A549 (cell line): ENCODE measurements around the gene ANKS1B. TPM values are rescaled to one million over a fixed set of nuclear protein-coding genes. Genes with fewer than 3 reads are reported as not detected.

Experiments used
- ATAC-seq, 2 experiments: fragments of 200-7000 bp in 1 of 2; fragments of >200 bp in 1 of 2; cut with Nextera tagmentation in 1 of 2; cut with Tn5 transposase in 1 of 2; 3 replicates each; pipeline versions ENCODE4 v1.8.0 to v1.9.1; 2018 to 2020; ENCODE audit warnings: mild to moderate bottlenecking in 1 of 2, moderate library complexity in 1 of 2
- CTCF ChIA-PET: fragments of 300-600 bp; sonication (Branson Sonifier 250); formaldehyde crosslinking; extraction: SDS; loops from one replicate; lab custom pipeline; 2021; ENCODE audit warnings: antibody characterized with exemption, inconsistent platforms; lab: Yijun Ruan, JAX
- POLR2A ChIA-PET: fragments of 350-600 bp; formaldehyde crosslinking; extraction: SDS; loops from one replicate; lab custom pipeline; 2021; ENCODE audit warnings: antibody characterized with exemption, inconsistent platforms; lab: Yijun Ruan, JAX
- DNase-seq, 2 experiments: peaks; one replicate each; pipeline versions ENCODE4 v3.0.0 to v3.0.0-alpha.2; 2011 to 2016; ENCODE audit warnings: low read depth in 1 of 2, low spot score in 1 of 2
- FAIRE-seq: peaks from 2 replicates; lab custom pipeline; 2011; peaks lifted over from hg19 to GRCh38; lab: Jason Lieb, UNC
- H3K27ac ChIP-seq, 2 experiments: fragments of >200 bp; sonication (Bioruptor Twin); formaldehyde crosslinking; 3 replicates each; pipeline ENCODE4 v1.5.1; 2016 to 2017
- H3K4me1 ChIP-seq: fragments of >200 bp; sonication (Bioruptor Twin); formaldehyde crosslinking; 3 replicates; pipeline ENCODE4 v1.6.1; 2016
- H3K4me2 ChIP-seq: fragments of >200 bp; sonication (Bioruptor Twin); formaldehyde crosslinking; 3 replicates; pipeline ENCODE4 v1.6.1; 2016
- H3K4me3 ChIP-seq: fragments of >200 bp; sonication (Bioruptor Twin); formaldehyde crosslinking; 3 replicates; pipeline ENCODE4 v1.5.1; 2016
- H3K9me3 ChIP-seq: fragments of >200 bp; sonication (Bioruptor Twin); formaldehyde crosslinking; 3 replicates; pipeline ENCODE4 v1.6.1; 2016
- CBX8 ChIP-seq: fragments of 200-600 bp; sonication (generic); IDR thresholded peaks from 2 replicates; pipeline ENCODE4 v1.6.1; 2016
- CHD4 ChIP-seq: fragments of 200-600 bp; sonication (generic); IDR thresholded peaks from 2 replicates; pipeline ENCODE4 v1.6.1; 2016; ENCODE audit warnings: antibody characterized with exemption, mild to moderate bottlenecking, borderline replicate concordance
- EHMT2 ChIP-seq: fragments of 200-600 bp; sonication (generic); IDR thresholded peaks from 2 replicates; pipeline ENCODE4 v1.6.1; 2016; ENCODE audit warnings: antibody characterized with exemption, low read depth, mild to moderate bottlenecking, moderate library complexity
- FOSB ChIP-seq: fragments of 250-450 bp; sonication (Bioruptor Pico); IDR thresholded peaks from 2 replicates; pipeline ENCODE4 v1.5.0; 2020; ENCODE audit warnings: mild to moderate bottlenecking, moderate library complexity
- FOSL2 ChIP-seq, 2 experiments: fragments of 450-650 bp in 1 of 2; fragments of >200 bp in 1 of 2; sonication (Bioruptor Twin) in 1 of 2; formaldehyde crosslinking; IDR thresholded peaks; 2 replicates each; pipeline versions ENCODE4 v1.5.0 to v1.6.1; 2016 to 2020; ENCODE audit warnings: mild to moderate bottlenecking in 1 of 2, moderate library complexity in 1 of 2
- HEYL ChIP-seq: fragments of 250-450 bp; sonication (Bioruptor Pico); IDR thresholded peaks from 2 replicates; pipeline ENCODE4 v1.8.0; 2021; ENCODE audit warnings: mild to moderate bottlenecking, moderate library complexity
- HOXA7 ChIP-seq: fragments of 250-450 bp; sonication (Bioruptor Pico); IDR thresholded peaks from 2 replicates; pipeline ENCODE4 v1.5.0; 2020; ENCODE audit warnings: mild to moderate bottlenecking, moderate library complexity
- HOXB13 ChIP-seq: fragments of 250-450 bp; sonication (Bioruptor Pico); IDR thresholded peaks from 2 replicates; pipeline ENCODE4 v1.5.0; 2020; ENCODE audit warnings: low read depth, mild to moderate bottlenecking, moderate library complexity
- JUN ChIP-seq, 2 experiments: fragments of >200 bp; sonication (Bioruptor Twin); formaldehyde crosslinking; IDR thresholded peaks; 2 replicates in 1 of 2; 3 replicates in 1 of 2; pipeline ENCODE4 v1.6.1; 2016 to 2017
- JUNB ChIP-seq: fragments of >200 bp; sonication (Bioruptor Twin); formaldehyde crosslinking; IDR thresholded peaks from 2 replicates; pipeline ENCODE4 v1.6.1; 2016
- KDM5A ChIP-seq: fragments of 200-600 bp; sonication (generic); IDR thresholded peaks from 2 replicates; pipeline ENCODE4 v1.6.1; 2016; ENCODE audit warnings: antibody characterized with exemption, mild to moderate bottlenecking
- MYC ChIP-seq: IDR thresholded peaks from 2 replicates; pipeline ENCODE4 v1.6.1; 2012; ENCODE audit warnings: mild to moderate bottlenecking, inconsistent platforms, low read length, improper control_type of control experiment, borderline replicate concordance
- NPAS2 ChIP-seq: fragments of 250-450 bp; sonication (Bioruptor Pico); IDR thresholded peaks from 2 replicates; pipeline ENCODE4 v1.8.0; 2022; ENCODE audit warnings: mild to moderate bottlenecking, moderate library complexity, borderline replicate concordance
- PHF8 ChIP-seq: fragments of 200-600 bp; sonication (generic); IDR thresholded peaks from 2 replicates; pipeline ENCODE4 v1.6.1; 2016; ENCODE audit warnings: low read depth, mild to moderate bottlenecking, antibody characterized with exemption, moderate library complexity, borderline replicate concordance
- RAD21 ChIP-seq, 2 experiments: fragments of >200 bp in 1 of 2; sonication (Bioruptor Twin) in 1 of 2; formaldehyde crosslinking in 1 of 2; IDR thresholded peaks in 1 of 2; conservative IDR thresholded peaks in 1 of 2; 2 replicates in 1 of 2; 3 replicates in 1 of 2; pipeline ENCODE4 v1.6.1; 2012 to 2018; ENCODE audit warnings: inconsistent platforms in 1 of 2
- SMC3 ChIP-seq: fragments of >200 bp; sonication (Bioruptor Twin); formaldehyde crosslinking; IDR thresholded peaks from 3 replicates; pipeline ENCODE4 v1.6.1; 2018; ENCODE audit warnings: inconsistent platforms
- SREBF2 ChIP-seq: fragments of 450-650 bp; IDR thresholded peaks from 2 replicates; pipeline ENCODE4 v1.6.1; 2014; ENCODE audit warnings: mild to moderate bottlenecking, moderate library complexity
- ZC3H11A ChIP-seq: fragments of 450-650 bp; IDR thresholded peaks from 2 replicates; pipeline ENCODE4 v1.6.1; 2014; ENCODE audit warnings: antibody characterized with exemption, mild to moderate bottlenecking
- ZSCAN20 ChIP-seq: fragments of 250-450 bp; sonication (Bioruptor Pico); IDR thresholded peaks from 2 replicates; pipeline ENCODE4 v1.8.0; 2022; ENCODE audit warnings: mild to moderate bottlenecking, moderate library complexity
- WGBS: methylation state at CpG from one replicate; pipeline ENCODE4 v1.1.6; 2017; ENCODE audit errors: missing lambda C conversion rate; 5-methylcytosine and 5-hydroxymethylcytosine counted together
- polyA plus RNA-seq, 4 experiments: library from polyadenylated mRNA; depleted of rRNA in 3 of 4; stranded (reverse); fragments of >200 nt; fragmentation: RNase III in 1 of 4; extraction: RNeasy Plus Mini Kit Qiagen cat#74134 plus additional on column Dnase treatment in 1 of 4; gene quantifications; 2 replicates in 3 of 4; 3 replicates in 1 of 4; pipeline ENCODE4 v1.2.3, GENCODE V29; 2011 to 2017
- TF ChIP-seq, protein P1 (sequence below): fragments of 450-650 bp; IDR thresholded peaks from 2 replicates; pipeline ENCODE4 v1.6.1; 2014; ENCODE audit warnings: antibody characterized with exemption
- TF ChIP-seq, protein P2 (sequence below): fragments of 250-450 bp; sonication (Bioruptor Pico); IDR thresholded peaks from 2 replicates; pipeline ENCODE4 v1.5.0; 2021; ENCODE audit warnings: mild to moderate bottlenecking, moderate library complexity, borderline replicate concordance
- TF ChIP-seq, protein P3 (sequence below): fragments of >200 bp; sonication (Bioruptor Twin); formaldehyde crosslinking; IDR thresholded peaks from 3 replicates; pipeline ENCODE4 v1.5.1; 2016
- TF ChIP-seq, protein P4 (sequence below): fragments of 250-450 bp; sonication (Bioruptor Pico); IDR thresholded peaks from 2 replicates; pipeline ENCODE4 v1.5.0; 2020; ENCODE audit warnings: low read depth, mild to moderate bottlenecking, moderate library complexity
- TF ChIP-seq, protein P5 (sequence below): fragments of >200 bp; sonication (Bioruptor Twin); formaldehyde crosslinking; IDR thresholded peaks from 3 replicates; pipeline ENCODE4 v1.6.1; 2016
- TF ChIP-seq, protein P6 (sequence below): IDR thresholded peaks from 2 replicates; pipeline ENCODE4 v1.6.1; 2012

The ANKS1B gene
- polyA plus RNA-seq, 2 of the 4 experiments (the other 2 are of a cell fraction), result 1.5 to 2.2 TPM

DNA sequence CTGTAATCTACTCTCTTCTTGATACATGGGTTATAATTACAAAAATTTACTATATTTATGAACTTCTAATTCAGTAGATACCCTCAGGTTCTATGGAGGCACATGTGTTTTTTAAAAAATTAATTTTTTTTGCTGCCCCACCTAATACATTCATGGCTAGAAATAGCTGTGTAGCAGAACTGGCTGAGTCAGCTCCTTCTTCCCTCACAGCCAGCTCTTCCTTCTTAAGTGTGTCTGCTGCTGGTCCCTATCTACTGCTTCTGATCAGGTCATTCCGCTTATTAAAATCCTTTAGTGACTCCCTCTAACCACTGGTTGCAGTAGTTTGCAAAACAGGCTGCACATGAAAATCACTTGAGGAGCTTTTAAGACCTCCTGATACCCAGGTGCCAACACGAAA, 939.6 kb downstream of the ANKS1B start:
- H3K9me3 ChIP-seq, result peaks cover 5% of the 10 kb centered on the region; the same call in 1 of the 3 replicates
- TF ChIP-seq ZC3H11A, result no peak
- TF ChIP-seq KDM5A, result no peak
- TF ChIP-seq, protein P1, sequence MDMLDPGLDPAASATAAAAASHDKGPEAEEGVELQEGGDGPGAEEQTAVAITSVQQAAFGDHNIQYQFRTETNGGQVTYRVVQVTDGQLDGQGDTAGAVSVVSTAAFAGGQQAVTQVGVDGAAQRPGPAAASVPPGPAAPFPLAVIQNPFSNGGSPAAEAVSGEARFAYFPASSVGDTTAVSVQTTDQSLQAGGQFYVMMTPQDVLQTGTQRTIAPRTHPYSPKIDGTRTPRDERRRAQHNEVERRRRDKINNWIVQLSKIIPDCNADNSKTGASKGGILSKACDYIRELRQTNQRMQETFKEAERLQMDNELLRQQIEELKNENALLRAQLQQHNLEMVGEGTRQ, result no peak
- TF ChIP-seq EHMT2, result no peak
- TF ChIP-seq, protein P2, sequence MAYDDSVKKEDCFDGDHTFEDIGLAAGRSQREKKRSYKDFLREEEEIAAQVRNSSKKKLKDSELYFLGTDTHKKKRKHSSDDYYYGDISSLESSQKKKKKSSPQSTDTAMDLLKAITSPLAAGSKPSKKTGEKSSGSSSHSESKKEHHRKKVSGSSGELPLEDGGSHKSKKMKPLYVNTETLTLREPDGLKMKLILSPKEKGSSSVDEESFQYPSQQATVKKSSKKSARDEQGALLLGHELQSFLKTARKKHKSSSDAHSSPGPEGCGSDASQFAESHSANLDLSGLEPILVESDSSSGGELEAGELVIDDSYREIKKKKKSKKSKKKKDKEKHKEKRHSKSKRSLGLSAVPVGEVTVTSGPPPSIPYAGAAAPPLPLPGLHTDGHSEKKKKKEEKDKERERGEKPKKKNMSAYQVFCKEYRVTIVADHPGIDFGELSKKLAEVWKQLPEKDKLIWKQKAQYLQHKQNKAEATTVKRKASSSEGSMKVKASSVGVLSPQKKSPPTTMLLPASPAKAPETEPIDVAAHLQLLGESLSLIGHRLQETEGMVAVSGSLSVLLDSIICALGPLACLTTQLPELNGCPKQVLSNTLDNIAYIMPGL (CRISPR knock-in tag), result no peak
- TF ChIP-seq, all 56 proteins: peak for 0
- FAIRE-seq (no peak), ATAC-seq (no peak), DNase-seq (no peak)
- POLR2A ChIA-PET, result no interaction called here
- H3K4me2 ChIP-seq, result no peak overlapping the region
- no peak overlapping the region for H3K4me3 ChIP-seq
- H3K27ac ChIP-seq, result no peak overlapping the region
- H3K4me1 ChIP-seq, result no peaks in the 10 kb centered on the region
- 45% methylated on average over 2 of the region's 2 CpGs for WGBS
- CTCF ChIA-PET, result interaction anchor here (1.0 to 5.7 kb wide), 4 partner anchors 9 to 615 kb away, joined by 4 to 107 read pairs (median 20); no protein-coding TSS in a partner anchor

DNA sequence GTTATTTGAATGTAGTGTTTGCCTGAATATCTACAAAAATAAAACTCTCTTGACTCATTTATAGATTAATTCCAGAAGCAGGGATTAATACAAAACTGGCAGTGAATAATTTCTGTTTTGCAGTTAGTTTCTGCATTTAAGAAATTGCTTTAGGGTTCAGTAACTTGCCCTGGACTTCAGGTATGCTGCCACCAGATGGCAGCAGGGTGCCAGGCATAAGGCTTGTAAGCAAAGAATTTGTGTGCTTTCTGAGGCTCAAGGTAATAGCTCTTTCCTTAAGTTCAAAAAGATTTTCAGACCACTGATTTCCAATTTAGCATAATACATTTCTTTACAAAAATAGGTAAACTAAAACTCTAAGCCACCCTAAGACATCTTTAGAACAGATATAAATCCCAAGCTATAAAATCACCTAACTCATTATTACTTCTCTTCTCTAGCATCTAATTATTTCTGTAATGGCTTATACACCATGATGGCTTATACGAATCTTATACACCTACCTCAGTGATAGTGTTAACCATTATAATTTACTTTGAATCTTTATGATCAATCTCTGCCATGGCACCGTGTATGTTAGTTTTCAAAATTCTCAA, 941.3 kb downstream of the ANKS1B start:
- DNase-seq (peak; percentile 38 to 76), FAIRE-seq (peak; percentile 88), ATAC-seq (peak; percentile 67 to 80; a peak in 3 of 6 replicates)
- TF ChIP-seq FOSL2 (IDR thresholded peaks at IDR 0.05) (no peak), FOSL2 (CRISPR knock-in tag; IDR thresholded peaks at IDR 0.05) (no peak), HOXA7 (CRISPR knock-in tag) (no peak), SMC3 (peak; percentile 91), RAD21 (conservative IDR thresholded peaks at IDR 0.05 in 1 of 2, IDR thresholded peaks at IDR 0.05 in 1 of 2) (peak; percentile 86 to 94)
- TF ChIP-seq, protein P3, sequence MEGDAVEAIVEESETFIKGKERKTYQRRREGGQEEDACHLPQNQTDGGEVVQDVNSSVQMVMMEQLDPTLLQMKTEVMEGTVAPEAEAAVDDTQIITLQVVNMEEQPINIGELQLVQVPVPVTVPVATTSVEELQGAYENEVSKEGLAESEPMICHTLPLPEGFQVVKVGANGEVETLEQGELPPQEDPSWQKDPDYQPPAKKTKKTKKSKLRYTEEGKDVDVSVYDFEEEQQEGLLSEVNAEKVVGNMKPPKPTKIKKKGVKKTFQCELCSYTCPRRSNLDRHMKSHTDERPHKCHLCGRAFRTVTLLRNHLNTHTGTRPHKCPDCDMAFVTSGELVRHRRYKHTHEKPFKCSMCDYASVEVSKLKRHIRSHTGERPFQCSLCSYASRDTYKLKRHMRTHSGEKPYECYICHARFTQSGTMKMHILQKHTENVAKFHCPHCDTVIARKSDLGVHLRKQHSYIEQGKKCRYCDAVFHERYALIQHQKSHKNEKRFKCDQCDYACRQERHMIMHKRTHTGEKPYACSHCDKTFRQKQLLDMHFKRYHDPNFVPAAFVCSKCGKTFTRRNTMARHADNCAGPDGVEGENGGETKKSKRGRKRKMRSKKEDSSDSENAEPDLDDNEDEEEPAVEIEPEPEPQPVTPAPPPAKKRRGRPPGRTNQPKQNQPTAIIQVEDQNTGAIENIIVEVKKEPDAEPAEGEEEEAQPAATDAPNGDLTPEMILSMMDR, result peak; percentile 92
- ChIA-PET CTCF (interaction anchor here (0.6 to 5.7 kb wide), 38 partner anchors 8 to 1188 kb away, joined by 3 to 107 read pairs (median 4); no protein-coding TSS in a partner anchor), POLR2A (interaction anchor here (2.0 kb wide), 1 partner anchor 615 kb away, joined by 9 read pairs; no protein-coding TSS in a partner anchor)
- Histone ChIP-seq H3K9me3 (peaks cover 5% of the 10 kb centered on the region; the same call in 1 of the 3 replicates), H3K4me3 (no peak overlapping the region), H3K4me1 (no peaks in the 10 kb centered on the region), H3K4me2 (no peak overlapping the region), H3K27ac (no peak overlapping the region)
- 1% methylated on average over 2 of the region's 2 CpGs for whole genome bisulfite sequencing

DNA sequence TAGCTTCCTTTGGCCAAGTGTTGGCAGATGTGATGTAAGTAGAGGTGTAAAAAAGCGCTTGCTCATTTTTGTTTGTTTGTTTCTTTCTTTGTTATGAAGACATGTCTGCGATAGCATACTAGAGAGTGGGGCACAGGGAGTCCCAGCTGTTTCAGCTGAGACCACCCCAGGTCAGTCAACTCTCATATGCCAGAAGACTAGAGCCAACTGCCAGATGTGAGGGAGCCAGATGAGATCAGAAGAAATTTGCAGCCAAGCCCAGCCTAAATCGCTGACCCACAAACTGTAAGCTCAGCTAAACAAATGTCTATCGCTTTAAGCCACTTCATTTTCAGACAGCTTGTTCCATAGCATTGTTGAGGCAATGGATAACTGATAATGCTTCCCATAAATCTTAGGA, 942.5 kb downstream of the ANKS1B start:
- TF ChIP-seq MYC (no peak), HEYL (CRISPR knock-in tag) (no peak), FOSB (no peak), ZSCAN20 (CRISPR knock-in tag) (no peak), RAD21 (conservative IDR thresholded peaks at IDR 0.05 in 1 of 2, IDR thresholded peaks at IDR 0.05 in 1 of 2) (no peak), NPAS2 (CRISPR knock-in tag) (no peak), PHF8 (no peak), ZC3H11A (no peak), SREBF2 (no peak), EHMT2 (no peak), CHD4 (no peak), JUNB (no peak), KDM5A (no peak), HOXB13 (CRISPR knock-in tag) (no peak), JUN (IDR thresholded peaks at IDR 0.05) (no peak), HOXA7 (CRISPR knock-in tag) (no peak), CBX8 (no peak)
- TF ChIP-seq, protein P4, sequence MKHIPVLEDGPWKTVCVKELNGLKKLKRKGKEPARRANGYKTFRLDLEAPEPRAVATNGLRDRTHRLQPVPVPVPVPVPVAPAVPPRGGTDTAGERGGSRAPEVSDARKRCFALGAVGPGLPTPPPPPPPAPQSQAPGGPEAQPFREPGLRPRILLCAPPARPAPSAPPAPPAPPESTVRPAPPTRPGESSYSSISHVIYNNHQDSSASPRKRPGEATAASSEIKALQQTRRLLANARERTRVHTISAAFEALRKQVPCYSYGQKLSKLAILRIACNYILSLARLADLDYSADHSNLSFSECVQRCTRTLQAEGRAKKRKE, result no peak
- TF ChIP-seq, protein P5, sequence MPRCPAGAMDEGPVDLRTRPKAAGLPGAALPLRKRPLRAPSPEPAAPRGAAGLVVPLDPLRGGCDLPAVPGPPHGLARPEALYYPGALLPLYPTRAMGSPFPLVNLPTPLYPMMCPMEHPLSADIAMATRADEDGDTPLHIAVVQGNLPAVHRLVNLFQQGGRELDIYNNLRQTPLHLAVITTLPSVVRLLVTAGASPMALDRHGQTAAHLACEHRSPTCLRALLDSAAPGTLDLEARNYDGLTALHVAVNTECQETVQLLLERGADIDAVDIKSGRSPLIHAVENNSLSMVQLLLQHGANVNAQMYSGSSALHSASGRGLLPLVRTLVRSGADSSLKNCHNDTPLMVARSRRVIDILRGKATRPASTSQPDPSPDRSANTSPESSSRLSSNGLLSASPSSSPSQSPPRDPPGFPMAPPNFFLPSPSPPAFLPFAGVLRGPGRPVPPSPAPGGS, result no peak
- TF ChIP-seq, protein P6, sequence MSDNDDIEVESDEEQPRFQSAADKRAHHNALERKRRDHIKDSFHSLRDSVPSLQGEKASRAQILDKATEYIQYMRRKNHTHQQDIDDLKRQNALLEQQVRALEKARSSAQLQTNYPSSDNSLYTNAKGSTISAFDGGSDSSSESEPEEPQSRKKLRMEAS, result no peak
- WGBS, result 68% methylated on average over 4 of the region's 4 CpGs
- Histone ChIP-seq H3K9me3 (no peaks in the 10 kb centered on the region), H3K4me3 (no peak overlapping the region), H3K4me1 (no peaks in the 10 kb centered on the region), H3K4me2 (no peak overlapping the region), H3K27ac (no peak overlapping the region)
- CTCF ChIA-PET, result interaction anchor here (1.0 to 5.7 kb wide), 10 partner anchors 9 to 1023 kb away, joined by 3 to 107 read pairs (median 6); no protein-coding TSS in a partner anchor
- POLR2A ChIA-PET, result no interaction called here
- FAIRE-seq (no peak), DNase-seq (no peak), ATAC-seq (no peak)
